ENCODE data around the gene OPN1LW.

DNA sequence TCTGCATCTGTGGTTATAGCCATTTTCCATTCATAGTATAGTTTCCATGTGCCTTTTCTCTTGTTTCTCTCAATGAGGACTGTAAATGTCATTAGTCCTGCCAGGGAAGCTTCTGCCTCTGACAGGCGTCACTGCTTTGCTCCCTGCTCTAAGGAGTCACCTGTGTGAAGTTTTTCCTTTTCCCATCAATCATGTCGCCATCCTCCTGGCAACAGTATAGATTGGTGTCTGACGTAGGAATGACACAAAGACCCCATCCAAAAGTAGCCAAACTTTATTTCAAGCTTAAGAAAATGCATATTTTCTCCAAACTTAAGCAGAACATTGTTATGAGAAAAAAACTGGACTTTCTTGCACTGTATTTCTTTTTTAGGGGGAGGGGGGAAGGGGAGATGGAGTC lies 23.5 kb upstream of the OPN1LW start:
- TF ChIP-seq POLR2A (IDR thresholded peaks at IDR 0.05; ENCODE audit: low read length): no peak
- no peak for TF ChIP-seq GATA1 (IDR thresholded peaks at IDR 0.05; ENCODE audit: low read depth, low read length)

Data from erythroblast (primary cell).